IMR-90 (cell line): ENCODE results near the gene RIC8A. TPM values are rescaled to one million over a fixed set of nuclear protein-coding genes. Genes with fewer than 3 reads are reported as not detected.

Experiments
- ATAC-seq: fragments of 200-7000 bp; cut with Tn5 transposase; 2 replicates; pipeline ENCODE4 v1.9.1; 2020; ENCODE audit warnings: low read depth, mild to moderate bottlenecking, moderate library complexity
- BruUV-seq: library from RNA; stranded (reverse); fragments of 400-500 nt; replicated peaks from 2 replicates; lab custom pipeline; 2021; lab: Mats Ljungman, UMichigan
- CTCF ChIA-PET: fragments of 300-600 bp; formaldehyde crosslinking; extraction: SDS; loops from one replicate; lab custom pipeline; 2021; ENCODE audit warnings: antibody characterized with exemption; lab: Yijun Ruan, JAX
- POLR2A ChIA-PET: fragments of 300-600 bp; sonication (Branson Sonifier 250); formaldehyde crosslinking; loops from one replicate; lab custom pipeline; 2022; ENCODE audit warnings: antibody characterized with exemption; ENCODE audit not compliant: unreplicated experiment; lab: Charles Lee
- DNase-seq: peaks from one replicate; pipeline ENCODE4 v3.0.0; 2013
- H2AFZ ChIP-seq: replicated peaks from 2 replicates; pipeline ENCODE3; 2013; ENCODE audit warnings: low read length, mild to moderate bottlenecking; ENCODE audit not compliant: poor library complexity
- H2AK5ac ChIP-seq: 2 replicates; pipeline ENCODE4 v1.6.1; 2013; ENCODE audit warnings: low read depth, low read length, inconsistent platforms
- H2AK9ac ChIP-seq: replicated peaks from 2 replicates; pipeline ENCODE3; 2013; ENCODE audit warnings: mild to moderate bottlenecking, low read depth, low read length, moderate library complexity; ENCODE audit not compliant: poor library complexity
- H2BK120ac ChIP-seq: 2 replicates; pipeline ENCODE4 v1.6.1; 2013; ENCODE audit warnings: low read depth, low read length, inconsistent platforms
- H2BK15ac ChIP-seq: 3 replicates; pipeline ENCODE4 v1.6.1; 2013; ENCODE audit warnings: low read depth, low read length, inconsistent platforms
- H2BK20ac ChIP-seq: 2 replicates; pipeline ENCODE4 v1.6.1; 2013; ENCODE audit warnings: low read depth, mild to moderate bottlenecking, inconsistent platforms, low read length, moderate library complexity
- H2BK5ac ChIP-seq: 2 replicates; pipeline ENCODE4 v1.6.1; 2013; ENCODE audit warnings: mild to moderate bottlenecking, low read depth, low read length, inconsistent platforms; ENCODE audit not compliant: poor library complexity, severe bottlenecking
- H3K14ac ChIP-seq: replicated peaks from 2 replicates; pipeline ENCODE4 v1.6.1; 2013; ENCODE audit warnings: low read depth, low read length, inconsistent platforms
- H3K18ac ChIP-seq: 2 replicates; pipeline ENCODE4 v1.6.1; 2013; ENCODE audit warnings: low read depth, low read length, control low read depth
- H3K23ac ChIP-seq: 2 replicates; pipeline ENCODE4 v1.6.1; 2013; ENCODE audit warnings: low read depth, low read length, inconsistent platforms
- H3K27ac ChIP-seq: 2 replicates; pipeline ENCODE4 v1.5.1; 2013; ENCODE audit warnings: mild to moderate bottlenecking, control low read depth, low read length; ENCODE audit not compliant: insufficient read depth
- H3K27me3 ChIP-seq: 2 replicates; pipeline ENCODE4 v1.6.1; 2013; ENCODE audit warnings: low read length; ENCODE audit not compliant: control insufficient read depth, insufficient read depth
- H3K36me3 ChIP-seq: 2 replicates; pipeline ENCODE4 v1.6.1; 2013; ENCODE audit warnings: low read length, mixed read lengths; ENCODE audit not compliant: control insufficient read depth, insufficient read depth
- H3K4ac ChIP-seq: 2 replicates; pipeline ENCODE4 v1.6.1; 2013; ENCODE audit warnings: low read depth, low read length, inconsistent platforms
- H3K4me1 ChIP-seq: 2 replicates; pipeline ENCODE4 v1.6.1; 2013; ENCODE audit warnings: low read length, mixed read lengths; ENCODE audit not compliant: control insufficient read depth, insufficient read depth
- H3K4me2 ChIP-seq: 2 replicates; pipeline ENCODE4 v1.6.1; 2013; ENCODE audit warnings: low read depth, mild to moderate bottlenecking, control low read depth, low read length, moderate library complexity
- H3K4me3 ChIP-seq: 2 replicates; pipeline ENCODE4 v1.5.1; 2013; ENCODE audit warnings: low read depth, mild to moderate bottlenecking, control low read depth, low read length, moderate library complexity; ENCODE audit not compliant: insufficient read depth
- H3K56ac ChIP-seq: 2 replicates; pipeline ENCODE4 v1.6.1; 2013; ENCODE audit warnings: low read length, inconsistent platforms; ENCODE audit not compliant: insufficient read depth; ENCODE audit errors: extremely low read depth
- H3K79me1 ChIP-seq, 2 experiments: 2 replicates each; pipeline ENCODE4 v1.6.1; 2013; ENCODE audit warnings: low read length in 2 of 2, inconsistent platforms in 1 of 2, low read depth in 1 of 2
- H3K9ac ChIP-seq: 2 replicates; pipeline ENCODE4 v1.6.1; 2013; ENCODE audit warnings: low read depth, low read length, control low read depth
- H3K9me1 ChIP-seq: 2 replicates; pipeline ENCODE4 v1.6.1; 2013; ENCODE audit warnings: low read length, inconsistent platforms; ENCODE audit not compliant: insufficient read depth
- H3K9me3 ChIP-seq: 2 replicates; pipeline ENCODE4 v1.6.1; 2013; ENCODE audit warnings: low read length; ENCODE audit not compliant: control insufficient read depth, insufficient read depth
- H4K20me1 ChIP-seq: 2 replicates; pipeline ENCODE4 v1.6.1; 2013; ENCODE audit warnings: low read length, inconsistent platforms; ENCODE audit not compliant: insufficient read depth
- H4K5ac ChIP-seq: 2 replicates; pipeline ENCODE4 v1.6.1; 2013; ENCODE audit warnings: mild to moderate bottlenecking, low read depth, low read length, control low read depth
- H4K8ac ChIP-seq, 2 experiments: 2 replicates each; pipeline ENCODE4 v1.6.1; 2013; ENCODE audit warnings: low read depth in 2 of 2, low read length in 2 of 2, control low read depth in 1 of 2, inconsistent platforms in 1 of 2
- H4K91ac ChIP-seq: 2 replicates; pipeline ENCODE4 v1.6.1; 2013; ENCODE audit warnings: low read depth, low read length, inconsistent platforms; ENCODE audit not compliant: insufficient read depth
- CEBPB ChIP-seq: IDR thresholded peaks from 2 replicates; pipeline ENCODE4 v1.6.1; 2012; ENCODE audit warnings: low read depth, low read length, improper control_type of control experiment
- CHD1 ChIP-seq: IDR thresholded peaks from 2 replicates; pipeline ENCODE4 v1.6.1; 2012; ENCODE audit warnings: low read depth, low read length, improper control_type of control experiment
- ELK1 ChIP-seq: fragments of 150-350 bp; IDR thresholded peaks from 2 replicates; pipeline ENCODE4 v1.6.1; 2016; ENCODE audit warnings: low read depth, mild to moderate bottlenecking, low read length, moderate library complexity, borderline replicate concordance
- FOS ChIP-seq: fragments of 150-350 bp; IDR thresholded peaks from 2 replicates; pipeline ENCODE4 v1.6.1; 2016; ENCODE audit warnings: low read depth, low read length
- MAFK ChIP-seq: IDR thresholded peaks from 2 replicates; pipeline ENCODE4 v1.6.1; 2012; ENCODE audit warnings: low read depth, low read length, improper control_type of control experiment
- MAZ ChIP-seq: IDR thresholded peaks from 2 replicates; pipeline ENCODE4 v1.6.1; 2012; ENCODE audit warnings: low read depth, mild to moderate bottlenecking, low read length, improper control_type of control experiment, moderate library complexity, borderline replicate concordance
- NFE2L2 ChIP-seq: fragments of 150-350 bp; IDR thresholded peaks from 2 replicates; pipeline ENCODE4 v1.6.1; 2016; ENCODE audit warnings: low read depth, mild to moderate bottlenecking, low read length
- RAD21 ChIP-seq: IDR thresholded peaks from 2 replicates; pipeline ENCODE4 v1.6.1; 2012; ENCODE audit warnings: low read length, improper control_type of control experiment
- RCOR1 ChIP-seq: IDR thresholded peaks from 2 replicates; pipeline ENCODE4 v1.6.1; 2012; ENCODE audit warnings: mild to moderate bottlenecking, low read length, improper control_type of control experiment; ENCODE audit not compliant: insufficient replicate concordance
- RFX5 ChIP-seq: IDR thresholded peaks from 2 replicates; pipeline ENCODE4 v1.8.0; 2012; ENCODE audit warnings: low read depth, mild to moderate bottlenecking, low read length, moderate library complexity
- SMC3 ChIP-seq: fragments of 150-350 bp; IDR thresholded peaks from 2 replicates; pipeline ENCODE4 v1.6.1; 2016; ENCODE audit warnings: low read depth, mild to moderate bottlenecking, antibody characterized with exemption, low read length, moderate library complexity
- USF2 ChIP-seq: fragments of 150-350 bp; IDR thresholded peaks from 2 replicates; pipeline ENCODE4 v1.6.1; 2017; ENCODE audit warnings: mild to moderate bottlenecking, antibody characterized with exemption, low read length, low read depth
- WGBS, 2 experiments: methylation state at CpG; one replicate each; pipeline versions ENCODE4 v1.1.5 to v1.1.7; 2013; ENCODE audit warnings: missing lambda C conversion rate in 2 of 2; ENCODE audit not compliant: insufficient read length in 1 of 2; ENCODE audit errors: extremely low coverage in 2 of 2; 5-methylcytosine and 5-hydroxymethylcytosine counted together
- dilution Hi-C: fragments of 300-500 bp; cut with HindIII; formaldehyde crosslinking; loops from one replicate; pipeline ENCODE4 v1.14.3; 2018; ENCODE audit warnings: low sequenced_read_pairs; ENCODE audit not compliant: unreplicated experiment
- in situ Hi-C: fragments of 300-500 bp; cut with MboI; formaldehyde crosslinking; loops from 3 replicates; pipeline ENCODE4 v1.14.3; 2019; ENCODE audit warnings: low sequenced_read_pairs, inconsistent platforms, mixed read lengths
- intact Hi-C: fragments of 100-400 bp; cut with micrococcal nuclease; formaldehyde crosslinking; loops from 2 replicates; pipeline ENCODE4 v1.10.0; 2022
- polyA plus RNA-seq, 3 experiments: library from polyadenylated mRNA; depleted of rRNA; stranded (reverse); fragments of >200 nt; gene quantifications; 2 replicates each; pipeline ENCODE4 v1.2.3, GENCODE V29; 2012; ENCODE audit warnings: low replicate concordance in 1 of 3
- total RNA-seq: library from RNA; depleted of rRNA; stranded (reverse); fragments of >200 nt; gene quantifications from 2 replicates; pipeline ENCODE4 v1.2.3, GENCODE V29; 2012

Gene RIC8A
- total and polyA plus RNA-seq, 2 of the 4 experiments (the other 2 are of a cell fraction), result 129 to 188 TPM

- 79% methylated on average over 5 of the region's 15 CpGs; no CpG with 5 or more reads in 1 of the 2 experiments for WGBS, 2 experiments
- Histone ChIP-seq H3K4ac (no peak overlapping the region), H2BK15ac (no peak overlapping the region), H2AK9ac (no peak overlapping the region), H3K36me3 (peaks cover 45% of the 10 kb centered on the region), H3K14ac (no peak overlapping the region), H4K5ac (no peak overlapping the region), H3K4me1 (peaks cover 9% of the 10 kb centered on the region; the same call in 1 of the 2 replicates), H2AFZ (no peak overlapping the region), H2BK120ac (no peak overlapping the region), H4K20me1 (peaks cover 59% of the 10 kb centered on the region), H2AK5ac (no peak overlapping the region), H3K23ac (no peak overlapping the region), H4K91ac (no peak overlapping the region), H3K56ac (no peak overlapping the region), H3K4me3 (no peak overlapping the region), H3K27ac (no peak overlapping the region), H3K18ac (no peak overlapping the region), H2BK20ac (no peak overlapping the region), H3K27me3 (no peaks in the 10 kb centered on the region), H3K79me1 (peaks cover 24 to 66% of the 10 kb centered on the region in 2 experiments; a peak in 3 of 4 replicates), H3K4me2 (no peak overlapping the region), H3K9ac (no peak overlapping the region), H2BK5ac (no peak overlapping the region), H4K8ac (no peak overlapping the region), H3K9me3 (no peaks in the 10 kb centered on the region), H3K9me1 (peaks cover 30% of the 10 kb centered on the region)
- no peak for ATAC-seq
- TF ChIP-seq RCOR1, result no peak
- TF ChIP-seq RAD21, result no peak
- no peak for TF ChIP-seq FOS
- TF ChIP-seq CHD1, result no peak
- no peak for TF ChIP-seq CEBPB
- no peak for TF ChIP-seq ELK1
- TF ChIP-seq USF2, result no peak
- no peak for TF ChIP-seq RFX5
- TF ChIP-seq NFE2L2, result no peak
- no peak for TF ChIP-seq MAFK
- TF ChIP-seq MAZ, result no peak
- no peak for TF ChIP-seq SMC3
- POLR2A ChIA-PET, result no interaction called here
- CTCF ChIA-PET, result no interaction called here
- in situ Hi-C loops, result no loop called here
- no peak for DNase-seq
- no TSS peak for BruUV-seq
- intact Hi-C loops, result no loop called here
- dilution Hi-C loops, result no loop called here
Measured at GRCh38 chr11:201966-202365, 5.5 kb upstream of the RIC8A start.
